Stimulated activated CD4-positive, alpha-beta T cell treated with anti-CD3 and anti-CD28 coated beads, Interleukin-12 subunit alpha, Interleukin-12 subunit beta, amount 100 ng/mL, for 4 hours (primary cell): ENCODE results near the gene TTLL9.
"Not testable (repeated sequence)": the region's sequence is repeated elsewhere in the genome, so short reads cannot be mapped to it uniquely, and the experiment has no call there.

Source experiments
- DNase-seq: peaks from one replicate; pipeline ENCODE4 v3.0.0-alpha.2; 2020

Gene TTLL9

GRCh38 chr20:31890646-31891045 lies 20.2 kb downstream of the TTLL9 start:
- no peak for DNase-seq

GRCh38 chr20:31894980-31895675 lies 24.7 kb downstream of the TTLL9 start:
- DNase-seq: no peak

GRCh38 chr20:31896049-31896448 lies 25.6 kb downstream of the TTLL9 start:
- no peak for DNase-seq

- no peak for DNase-seq
Measured at GRCh38 chr20:31897541-31897940, 27.1 kb downstream of the TTLL9 start.

- no peak for DNase-seq
Measured at GRCh38 chr20:31901615-31902014, 31.2 kb downstream of the TTLL9 start.

- DNase-seq: no peak
Measured at GRCh38 chr20:31903627-31904386, 33.4 kb downstream of the TTLL9 start.

GRCh38 chr20:31906001-31906400 lies 35.6 kb downstream of the TTLL9 start:
- DNase-seq: no peak

GRCh38 chr20:31907046-31907445 lies 36.6 kb downstream of the TTLL9 start:
- no peak for DNase-seq

- DNase-seq: no peak
Measured at GRCh38 chr20:31908016-31908415, 37.6 kb downstream of the TTLL9 start.

GRCh38 chr20:31908424-31908823 lies 38.0 kb downstream of the TTLL9 start:
- DNase-seq: no peak

GRCh38 chr20:31909253-31910070 lies 39.0 kb downstream of the TTLL9 start:
- DNase-seq: no peak

- DNase-seq: no peak
Measured at GRCh38 chr20:31910071-31910803, 39.8 kb downstream of the TTLL9 start.

GRCh38 chr20:31913431-31914157 lies 43.2 kb downstream of the TTLL9 start:
- DNase-seq: no peak

GRCh38 chr20:31914170-31914569 lies 43.7 kb downstream of the TTLL9 start:
- no peak for DNase-seq

- no peak for DNase-seq
Measured at GRCh38 chr20:31915491-31916280, 45.3 kb downstream of the TTLL9 start.

GRCh38 chr20:31916708-31917107 lies 46.3 kb downstream of the TTLL9 start:
- no peak for DNase-seq

GRCh38 chr20:31917962-31918412 lies 47.6 kb downstream of the TTLL9 start:
- DNase-seq: not testable (repeated sequence)

GRCh38 chr20:31918466-31919105 lies 48.2 kb downstream of the TTLL9 start:
- no peak for DNase-seq

- DNase-seq: no peak
Measured at GRCh38 chr20:31919410-31920155, 49.1 kb downstream of the TTLL9 start.

- DNase-seq: no peak
Measured at GRCh38 chr20:31920275-31920855, 49.9 kb downstream of the TTLL9 start.
